MM.1S (cell line): ENCODE results near the gene SON.

Experiments used
- CTCF ChIP-seq: fragments of 300-600 bp; sonication (generic); IDR thresholded peaks from 2 replicates; pipeline ENCODE4 v1.5.1; 2016; ENCODE audit warnings: antibody characterized with exemption, low read length, mixed read lengths
- EZH2 ChIP-seq: fragments of 300-600 bp; sonication (generic); optimal IDR thresholded peaks from 2 replicates; pipeline ENCODE3; 2017; ENCODE audit warnings: low read depth, mild to moderate bottlenecking, antibody characterized with exemption, low read length, mixed read lengths
- EZH2phosphoT487 ChIP-seq: fragments of 300-600 bp; sonication (generic); IDR thresholded peaks from 2 replicates; pipeline ENCODE4 v1.6.1; 2018; ENCODE audit warnings: antibody characterized with exemption, low read length

GRCh38 chr21:33578959-33579542 is 36.2 kb downstream of the SON start:
- TF ChIP-seq EZH2phosphoT487 (no peak), CTCF (no peak), EZH2 (no peak)
